Ovary (tissue), 3 donors: ENCODE results near the gene CCDC71L.

ENCODE experiments used
- EP300 ChIP-seq: sonication (generic); formaldehyde crosslinking; IDR thresholded peaks from one replicate; pipeline ENCODE4 v1.6.1; 2017; ENCODE audit warnings: antibody characterized with exemption
- POLR2A ChIP-seq: fragments of 450-650 bp; IDR thresholded peaks from one replicate; pipeline ENCODE4 v1.6.1; 2017; ENCODE audit warnings: antibody characterized with exemption, mild to moderate bottlenecking, moderate library complexity
- TF ChIP-seq, protein P1 (sequence below), 3 donors: fragments of 450-650 bp in 2 of 3; fragments of 200-600 bp in 1 of 3; IDR thresholded peaks; one replicate each; pipeline versions ENCODE4 v1.5.1 to v1.8.0; 2016 to 2022; ENCODE audit warnings: antibody characterized with exemption in 3 of 3, mild to moderate bottlenecking in 1 of 3
- donor health status: DM: no; HTN: no; CAD: no.

DNA sequence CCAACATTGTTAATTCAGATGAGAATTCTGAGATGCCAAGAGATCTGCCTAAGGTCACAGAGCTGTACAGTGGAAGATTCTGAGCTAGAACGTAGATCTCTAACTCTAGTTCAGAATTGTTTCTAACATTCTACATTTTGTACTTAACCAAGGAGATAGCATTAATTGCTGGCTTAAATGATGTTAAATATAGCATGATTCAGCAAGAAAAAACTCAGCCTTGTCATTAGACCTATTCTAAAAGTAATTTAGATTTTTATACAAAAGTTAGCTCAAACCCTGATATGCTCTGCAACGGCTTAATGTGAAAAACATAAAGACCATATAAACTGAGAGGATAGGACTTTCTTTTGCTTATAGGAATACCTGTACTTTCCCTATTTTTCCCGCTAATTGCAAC is 3.4 kb upstream of the CCDC71L start:
- TF ChIP-seq EP300, result no peak
- TF ChIP-seq, protein P1, sequence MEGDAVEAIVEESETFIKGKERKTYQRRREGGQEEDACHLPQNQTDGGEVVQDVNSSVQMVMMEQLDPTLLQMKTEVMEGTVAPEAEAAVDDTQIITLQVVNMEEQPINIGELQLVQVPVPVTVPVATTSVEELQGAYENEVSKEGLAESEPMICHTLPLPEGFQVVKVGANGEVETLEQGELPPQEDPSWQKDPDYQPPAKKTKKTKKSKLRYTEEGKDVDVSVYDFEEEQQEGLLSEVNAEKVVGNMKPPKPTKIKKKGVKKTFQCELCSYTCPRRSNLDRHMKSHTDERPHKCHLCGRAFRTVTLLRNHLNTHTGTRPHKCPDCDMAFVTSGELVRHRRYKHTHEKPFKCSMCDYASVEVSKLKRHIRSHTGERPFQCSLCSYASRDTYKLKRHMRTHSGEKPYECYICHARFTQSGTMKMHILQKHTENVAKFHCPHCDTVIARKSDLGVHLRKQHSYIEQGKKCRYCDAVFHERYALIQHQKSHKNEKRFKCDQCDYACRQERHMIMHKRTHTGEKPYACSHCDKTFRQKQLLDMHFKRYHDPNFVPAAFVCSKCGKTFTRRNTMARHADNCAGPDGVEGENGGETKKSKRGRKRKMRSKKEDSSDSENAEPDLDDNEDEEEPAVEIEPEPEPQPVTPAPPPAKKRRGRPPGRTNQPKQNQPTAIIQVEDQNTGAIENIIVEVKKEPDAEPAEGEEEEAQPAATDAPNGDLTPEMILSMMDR (IDR thresholded peaks at IDR 0.05), result no peak
- TF ChIP-seq POLR2A, result no peak
